GM12891 (cell line): ENCODE measurements around the gene DCC.

Experiments used
- DNase-seq: peaks from one replicate; pipeline ENCODE4 v3.0.0; 2011; ENCODE audit warnings: low spot score; ENCODE audit not compliant: insufficient read length
- FAIRE-seq: peaks from 2 replicates; lab custom pipeline; 2011; peaks lifted over from hg19 to GRCh38; lab: Jason Lieb, UNC
- PAX5 ChIP-seq: IDR thresholded peaks from 2 replicates; pipeline ENCODE4 v1.6.1; 2011; ENCODE audit warnings: low read length, moderate library complexity, mild to moderate bottlenecking; ENCODE audit not compliant: insufficient read depth, severe bottlenecking
- POLR2A ChIP-seq: IDR thresholded peaks from 2 replicates; pipeline ENCODE4 v1.6.1; 2011; ENCODE audit warnings: low read depth, low read length, control low read depth
- POLR2AphosphoS5 ChIP-seq: IDR thresholded peaks from 2 replicates; pipeline ENCODE4 v1.6.1; 2011; ENCODE audit warnings: low read depth, low read length, control low read depth
- POU2F2 ChIP-seq: IDR thresholded peaks from 2 replicates; pipeline ENCODE4 v1.6.1; 2011; ENCODE audit warnings: low read depth, mild to moderate bottlenecking, control low read depth, low read length, moderate library complexity
- SPI1 ChIP-seq: IDR thresholded peaks from 2 replicates; pipeline ENCODE4 v1.6.1; 2011; ENCODE audit warnings: low read depth, low read length, control low read depth
- TAF1 ChIP-seq: IDR thresholded peaks from 2 replicates; pipeline ENCODE4 v1.6.1; 2011; ENCODE audit warnings: low read depth, low read length, control low read depth

DCC gene

DNA sequence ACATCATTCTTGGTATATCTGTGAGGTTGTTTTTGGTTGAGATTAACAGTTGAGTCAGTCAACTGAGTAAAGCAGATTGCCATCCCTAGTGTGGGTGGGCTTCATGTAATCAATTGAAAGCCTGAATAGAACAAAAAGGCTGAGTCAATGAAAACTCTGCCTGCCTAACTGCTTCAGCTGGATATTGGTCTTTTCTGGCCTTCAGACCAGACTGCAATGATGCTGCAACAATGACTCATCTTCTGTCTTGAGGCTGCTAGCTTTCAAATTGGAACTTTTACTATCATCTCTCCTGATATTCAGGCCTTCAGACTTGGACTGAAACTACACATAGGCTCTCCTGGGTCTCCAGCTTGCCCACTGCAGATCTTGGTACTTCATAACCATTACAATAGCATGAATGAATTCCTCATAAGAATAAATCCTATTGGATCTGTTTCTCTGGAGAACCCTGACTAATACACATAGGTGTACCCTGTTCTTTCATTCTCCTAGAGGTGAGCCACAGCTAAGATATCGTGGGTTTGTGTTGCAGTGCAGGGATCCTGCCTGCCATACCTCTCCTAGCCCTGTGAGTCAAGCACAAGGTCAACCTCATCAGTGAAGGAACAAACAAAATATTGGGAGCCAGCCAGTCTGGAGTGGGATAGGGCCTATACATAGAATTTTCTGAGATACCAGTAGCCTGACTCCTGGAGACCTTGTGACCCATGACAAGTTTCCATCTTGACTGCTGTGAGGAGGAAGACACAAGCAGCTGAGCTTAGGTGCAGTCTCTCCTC, 473.8 kb downstream of the DCC start:
- FAIRE-seq: no peak
- TF ChIP-seq TAF1 (no peak), PAX5 (no peak), POU2F2 (no peak), POLR2AphosphoS5 (no peak), POLR2A (no peak), SPI1 (no peak)
- DNase-seq: no peak

DNA sequence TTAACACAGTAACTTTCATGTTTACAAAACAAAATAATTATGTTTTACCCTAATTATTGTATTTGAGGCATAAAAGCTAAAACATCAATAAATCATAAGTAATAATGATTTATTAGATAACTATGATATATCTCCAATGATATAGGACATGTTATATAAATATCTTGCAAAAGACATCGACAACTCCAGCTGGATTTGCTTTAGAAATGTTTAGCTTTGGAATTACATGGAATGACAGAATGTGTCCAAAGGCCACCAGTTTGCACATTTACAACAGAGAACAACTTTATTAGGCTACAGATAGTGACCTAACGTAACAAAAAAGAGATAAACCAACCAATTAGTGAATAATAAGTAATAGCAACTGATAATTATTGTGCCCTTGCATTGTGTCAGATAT, 475.7 kb downstream of the DCC start:
- DNase-seq (no peak), FAIRE-seq (no peak)
- TF ChIP-seq POLR2AphosphoS5 (no peak), POU2F2 (no peak), TAF1 (no peak)

DNA sequence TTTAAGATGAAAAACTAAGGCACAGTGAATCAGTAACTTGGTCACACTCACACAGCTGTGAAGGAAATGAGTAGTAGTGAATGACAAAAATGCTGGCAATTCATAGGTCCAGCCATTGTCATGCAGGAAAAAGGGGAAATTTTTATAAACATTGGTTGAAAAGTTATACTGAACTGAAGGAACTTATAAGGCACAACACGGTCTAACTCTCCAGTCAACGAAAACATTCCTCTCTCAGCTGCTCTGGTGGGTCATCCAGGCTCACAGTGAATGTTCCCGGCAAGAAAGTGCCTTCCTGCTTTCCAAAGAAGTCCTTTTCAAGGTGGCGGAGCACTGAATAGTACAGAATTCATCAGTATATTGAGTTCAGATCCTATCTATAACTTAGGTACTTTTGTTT, 476.1 kb downstream of the DCC start:
- DNase-seq (no peak), FAIRE-seq (no peak)
- TF ChIP-seq SPI1 (no peak), POLR2AphosphoS5 (no peak), POLR2A (no peak), POU2F2 (no peak)

DNA sequence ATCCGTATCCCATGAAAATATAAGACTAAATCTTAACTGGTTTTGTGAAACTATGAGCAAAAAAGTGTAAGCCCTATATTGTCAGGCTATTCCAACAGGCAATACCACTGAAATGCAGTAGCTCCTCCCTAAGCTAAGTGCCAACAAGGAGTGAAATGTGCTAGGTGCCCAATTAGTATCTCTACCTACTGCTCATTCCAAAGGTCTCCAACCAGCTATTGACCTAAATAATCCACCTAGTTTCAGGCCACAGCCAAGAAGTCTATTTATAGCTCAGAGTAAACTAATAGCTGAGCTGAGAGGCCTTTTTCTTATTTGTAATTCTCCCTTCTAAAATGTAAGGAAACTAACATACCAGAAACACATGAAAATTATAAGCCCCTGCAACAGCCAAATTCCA, 482.2 kb downstream of the DCC start:
- DNase-seq: no peak
- FAIRE-seq: no peak
- TF ChIP-seq POLR2A (no peak), POU2F2 (no peak), SPI1 (no peak), PAX5 (no peak), POLR2AphosphoS5 (no peak), TAF1 (no peak)

- no peak for DNase-seq
- no peak for FAIRE-seq
- TF ChIP-seq SPI1 (no peak), PAX5 (no peak), POLR2A (no peak), TAF1 (no peak), POLR2AphosphoS5 (no peak), POU2F2 (no peak)
These were observed 484.1 kb downstream of the DCC start for GRCh38 chr18:52824126-52824525.

- FAIRE-seq (no peak), DNase-seq (no peak)
- TF ChIP-seq PAX5 (no peak), TAF1 (no peak), POLR2AphosphoS5 (no peak), POLR2A (no peak), POU2F2 (no peak), SPI1 (no peak)
These were observed 487.0 kb downstream of the DCC start for GRCh38 chr18:52826994-52827393.

GRCh38 chr18:52829320-52829719, 489.3 kb downstream of the DCC start:
- DNase-seq (no peak), FAIRE-seq (no peak)
- no peak for TF ChIP-seq POLR2A

GRCh38 chr18:52829876-52830405, 489.9 kb downstream of the DCC start:
- no peak for FAIRE-seq
- no peak for DNase-seq
- TF ChIP-seq POLR2AphosphoS5: no peak
- no peak for TF ChIP-seq TAF1
- no peak for TF ChIP-seq POLR2A
- TF ChIP-seq POU2F2: no peak
- no peak for TF ChIP-seq PAX5
- TF ChIP-seq SPI1: no peak

DNA sequence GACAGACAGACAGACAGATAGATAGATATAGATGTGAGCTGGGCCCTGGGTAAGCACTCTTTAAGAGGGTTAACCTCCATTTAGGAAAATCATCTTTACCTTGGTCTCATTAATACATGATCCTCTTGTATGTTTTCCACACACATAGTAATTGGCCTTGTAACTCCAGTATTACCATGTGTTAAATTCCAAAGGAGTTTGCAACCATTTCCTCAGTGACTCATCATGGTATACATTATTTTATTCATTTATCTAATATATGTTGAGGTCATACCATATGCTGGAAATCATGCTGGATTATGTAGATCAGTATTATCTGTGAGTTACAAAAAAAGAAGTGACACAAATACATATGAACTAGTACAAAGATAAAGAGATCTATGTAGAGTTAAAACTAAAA, 504.3 kb downstream of the DCC start:
- DNase-seq (no peak), FAIRE-seq (no peak)
- TF ChIP-seq POLR2AphosphoS5 (no peak), POU2F2 (no peak), POLR2A (no peak), SPI1 (no peak), PAX5 (no peak), TAF1 (no peak)

DNA sequence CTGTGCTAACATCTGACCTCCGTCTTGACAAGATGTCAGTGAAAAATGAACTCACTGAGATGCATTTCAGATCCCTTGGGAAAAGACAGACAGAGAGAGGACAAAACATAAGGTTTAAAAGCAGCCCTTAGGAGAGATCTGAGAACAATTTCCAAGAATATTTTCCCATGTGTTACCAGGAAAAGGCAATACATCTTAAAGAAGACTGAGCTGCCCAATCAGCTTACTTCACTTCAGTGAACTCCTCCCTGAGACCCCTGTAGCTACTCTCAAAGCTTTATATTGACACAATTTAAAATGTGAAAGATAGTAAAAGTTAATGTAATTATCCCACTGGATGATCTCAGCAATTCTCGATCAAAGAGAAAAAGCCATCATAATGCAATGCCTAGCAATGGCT, 505.0 kb downstream of the DCC start:
- TF ChIP-seq POLR2A (no peak), POU2F2 (no peak), TAF1 (no peak), PAX5 (no peak), POLR2AphosphoS5 (no peak), SPI1 (no peak)
- FAIRE-seq: no peak
- DNase-seq: no peak
